IPS DF 6.9 (cell line): ENCODE data around the gene FH.

Experiments used
- DNase-seq: peaks from one replicate; pipeline ENCODE4 v3.0.0-alpha.2; 2013; ENCODE audit warnings: low read depth, low spot score
- H3K27ac ChIP-seq: one replicate; pipeline ENCODE4 v1.5.1; 2013; ENCODE audit warnings: low read length, control low read depth
- H3K27me3 ChIP-seq: 2 replicates; pipeline ENCODE4 v1.6.1; 2013; ENCODE audit warnings: mild to moderate bottlenecking, low read length; ENCODE audit not compliant: control insufficient read depth, insufficient read depth
- H3K36me3 ChIP-seq: 2 replicates; pipeline ENCODE4 v1.6.1; 2013; ENCODE audit warnings: low read length; ENCODE audit not compliant: control insufficient read depth, insufficient read depth
- H3K4me1 ChIP-seq: 2 replicates; pipeline ENCODE4 v1.6.1; 2013; ENCODE audit warnings: low read length; ENCODE audit not compliant: control insufficient read depth, insufficient read depth
- H3K4me3 ChIP-seq: 2 replicates; pipeline ENCODE4 v1.5.1; 2013; ENCODE audit warnings: mild to moderate bottlenecking, low read length
- H3K9me3 ChIP-seq: 2 replicates; pipeline ENCODE4 v1.6.1; 2013; ENCODE audit warnings: low read length, inconsistent platforms; ENCODE audit not compliant: control insufficient read depth, insufficient read depth
- WGBS: extraction: QIAGEN DNeasy Blood & Tissue Kit; methylation state at CpG from one replicate; pipeline ENCODE4 v1.1.7; 2013; ENCODE audit warnings: mixed read lengths, missing lambda C conversion rate; ENCODE audit not compliant: insufficient read length, insufficient coverage; 5-methylcytosine and 5-hydroxymethylcytosine counted together

FH gene

DNA sequence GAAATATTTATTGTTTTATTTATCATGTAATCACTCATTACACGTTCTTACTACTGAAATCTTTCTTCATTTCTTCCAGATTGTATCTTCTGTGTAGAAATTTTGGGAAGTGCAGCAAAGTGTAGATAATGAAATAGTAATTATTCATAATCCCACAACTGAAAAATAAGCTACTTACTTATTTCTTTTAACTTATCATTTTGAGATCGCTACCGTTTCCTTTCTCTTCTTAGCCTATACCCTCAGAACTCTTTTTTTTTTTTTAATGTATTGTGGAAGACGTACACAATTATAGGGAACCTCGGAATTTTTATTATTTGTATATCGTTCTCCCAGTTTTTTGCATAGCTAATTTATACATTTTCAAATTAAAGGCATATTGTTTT is 518 bp upstream of the FH start:
- peak overlapping the region; percentile 16; the same call in 1 of the 2 replicates for H3K4me3 ChIP-seq
- no peaks in the 10 kb centered on the region for H3K9me3 ChIP-seq
- no peak overlapping the region for H3K27ac ChIP-seq
- H3K27me3 ChIP-seq: no peaks in the 10 kb centered on the region
- H3K36me3 ChIP-seq: no peaks in the 10 kb centered on the region
- no CpG with 5 or more reads among the region's 6 CpGs for WGBS
- DNase-seq: no peak
- H3K4me1 ChIP-seq: no peaks in the 10 kb centered on the region

DNA sequence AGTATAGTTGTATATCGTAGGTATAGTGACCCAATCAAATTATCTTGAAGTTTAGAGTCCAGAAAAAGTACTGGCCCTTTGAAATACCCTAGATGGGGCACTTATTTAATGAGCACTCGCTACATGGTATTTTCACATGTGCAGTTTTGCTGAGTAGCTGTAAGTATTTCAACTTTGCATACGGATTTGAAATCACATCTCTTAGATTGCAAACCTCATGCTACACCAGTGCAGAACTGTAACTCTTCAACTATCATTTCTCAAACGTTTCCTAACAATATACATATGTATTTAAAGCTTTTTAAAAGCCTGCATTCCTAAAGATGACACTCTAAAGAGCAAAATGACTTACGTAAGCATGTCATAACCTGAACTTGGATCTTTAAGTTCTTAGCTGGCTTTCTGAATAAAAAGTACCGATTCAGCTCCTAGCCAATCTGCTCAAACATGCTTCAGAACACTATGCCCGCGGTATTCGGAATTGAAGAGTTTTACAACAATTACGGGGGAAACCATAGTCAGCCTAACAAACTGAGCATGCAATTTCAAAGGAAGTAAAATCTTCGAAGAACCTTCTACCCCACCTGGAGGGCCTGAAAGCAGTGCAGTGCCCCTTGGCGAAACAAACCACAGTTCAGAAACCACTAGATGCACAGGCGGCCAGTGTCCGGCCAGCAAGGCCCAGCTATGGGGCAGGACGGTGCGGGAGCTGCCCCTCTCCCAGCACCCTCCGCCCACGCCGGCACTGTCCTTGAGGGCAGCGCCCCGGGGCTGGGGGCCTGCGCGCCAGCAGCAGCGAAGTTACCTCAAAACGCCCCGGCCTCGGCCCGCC is 863 bp downstream of the FH start:
- peak overlapping the region; percentile 62 for H3K4me3 ChIP-seq
- H3K27me3 ChIP-seq: no peaks in the 10 kb centered on the region
- no CpG with 5 or more reads among the region's 28 CpGs for whole genome bisulfite sequencing
- H3K4me1 ChIP-seq: no peaks in the 10 kb centered on the region
- no peaks in the 10 kb centered on the region for H3K9me3 ChIP-seq
- DNase-seq: no peak
- H3K27ac ChIP-seq: no peak overlapping the region
- H3K36me3 ChIP-seq: no peaks in the 10 kb centered on the region

DNA sequence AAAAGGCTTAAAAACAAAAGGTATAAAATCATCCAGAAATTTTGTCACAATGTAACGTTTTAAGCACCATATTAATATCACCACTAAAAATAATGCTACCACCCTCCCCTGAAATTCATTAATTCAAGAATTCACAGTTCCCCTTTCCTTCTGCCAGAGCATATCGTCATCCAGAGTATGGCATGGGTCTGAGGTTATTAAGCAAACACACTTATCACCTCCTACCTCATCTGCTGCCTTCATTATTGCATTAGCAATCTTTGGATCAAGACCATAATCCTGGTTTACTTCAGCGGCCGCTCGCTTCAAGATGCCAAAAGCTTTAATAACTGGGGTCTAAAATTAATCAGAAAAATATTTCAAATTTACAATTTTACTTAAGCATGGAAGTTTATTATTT is 6.2 kb downstream of the FH start:
- Histone ChIP-seq H3K27ac (no peak overlapping the region), H3K36me3 (peaks cover 2% of the 10 kb centered on the region; the same call in 1 of the 2 replicates), H3K27me3 (no peaks in the 10 kb centered on the region), H3K9me3 (no peaks in the 10 kb centered on the region), H3K4me1 (no peaks in the 10 kb centered on the region), H3K4me3 (no peak overlapping the region)
- DNase-seq: no peak
- no CpG with 5 or more reads among the region's 5 CpGs for WGBS

DNA sequence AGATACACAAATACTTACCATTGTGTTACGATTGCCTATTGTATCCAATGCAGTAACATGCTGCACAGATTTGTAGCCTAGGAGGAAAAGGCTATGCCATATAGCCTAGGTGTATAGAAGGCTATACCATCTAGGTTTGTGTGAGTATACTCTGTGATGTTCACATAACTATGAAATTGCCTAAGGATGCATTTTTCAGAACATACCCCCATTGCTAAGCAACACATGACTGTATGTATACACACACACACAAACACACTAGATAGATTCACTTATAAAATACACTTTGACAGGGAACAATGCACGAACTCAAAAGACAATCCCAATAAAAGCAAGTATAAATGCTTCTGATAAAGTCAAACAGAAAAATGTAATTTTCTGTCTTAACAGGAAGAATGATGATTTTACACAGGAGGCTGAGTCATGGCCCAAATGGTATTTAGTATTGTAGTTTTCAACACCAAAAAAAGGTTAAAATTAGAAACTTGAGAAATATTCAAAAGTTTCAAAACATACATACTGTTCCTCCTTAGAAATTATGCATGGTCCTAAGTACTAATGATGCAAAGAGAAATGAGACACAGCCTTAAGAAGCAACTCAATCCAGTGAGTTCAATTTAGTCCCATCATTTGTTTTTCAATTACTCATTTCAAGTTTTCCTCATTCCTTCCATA is 12.2 kb downstream of the FH start:
- H3K27ac ChIP-seq: no peak overlapping the region
- peaks cover 14% of the 10 kb centered on the region for H3K36me3 ChIP-seq
- WGBS: no CpG with 5 or more reads among the region's 2 CpGs
- H3K4me3 ChIP-seq: no peak overlapping the region
- H3K4me1 ChIP-seq: no peaks in the 10 kb centered on the region
- no peaks in the 10 kb centered on the region for H3K9me3 ChIP-seq
- no peaks in the 10 kb centered on the region for H3K27me3 ChIP-seq
- DNase-seq: no peak

DNA sequence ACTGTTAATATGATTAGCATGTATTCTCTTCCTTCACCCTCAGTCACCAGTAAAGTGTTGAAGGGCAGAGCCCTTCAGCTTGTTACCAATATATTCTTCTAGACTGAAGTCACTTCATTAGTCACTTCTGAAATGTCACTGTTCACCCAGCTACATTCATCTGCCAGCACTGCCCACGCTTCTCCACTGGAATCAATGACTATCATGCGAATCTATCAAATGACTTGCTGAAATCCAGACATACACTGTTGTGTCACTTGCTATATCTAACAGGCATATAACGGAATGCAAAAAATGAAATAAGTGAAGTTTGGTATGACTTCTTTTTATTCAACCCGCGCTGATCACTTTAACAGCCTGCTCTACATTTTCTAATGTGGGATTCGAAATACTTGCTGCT is 16.1 kb downstream of the FH start:
- WGBS: no CpG with 5 or more reads among the region's 6 CpGs
- Histone ChIP-seq H3K9me3 (no peaks in the 10 kb centered on the region), H3K4me3 (no peak overlapping the region), H3K27me3 (no peaks in the 10 kb centered on the region), H3K4me1 (no peaks in the 10 kb centered on the region), H3K27ac (no peak overlapping the region), H3K36me3 (peaks cover 13% of the 10 kb centered on the region)
- DNase-seq: no peak

DNA sequence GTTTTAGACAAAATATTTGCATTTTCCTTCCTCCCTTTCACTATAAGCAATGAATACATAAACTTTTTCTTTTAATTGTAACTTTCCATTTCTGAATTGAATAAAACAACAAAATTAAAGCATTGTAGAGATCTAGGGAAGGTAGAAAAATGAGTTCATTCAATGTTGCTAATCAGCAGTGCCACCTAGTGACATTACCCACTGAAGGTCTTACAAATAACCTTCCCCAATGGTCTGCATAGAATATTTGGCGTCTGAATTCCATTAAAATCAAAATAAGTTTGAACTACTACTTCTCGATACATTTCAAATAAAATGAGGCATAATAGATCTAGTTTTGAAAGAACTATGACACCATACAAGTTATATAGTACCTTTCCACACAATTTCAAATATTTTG is 19.6 kb downstream of the FH start:
- Histone ChIP-seq H3K9me3 (no peaks in the 10 kb centered on the region), H3K4me1 (no peaks in the 10 kb centered on the region), H3K4me3 (no peak overlapping the region), H3K36me3 (peaks cover 10% of the 10 kb centered on the region), H3K27ac (no peak overlapping the region), H3K27me3 (no peaks in the 10 kb centered on the region)
- no CpG with 5 or more reads among the region's 2 CpGs for whole genome bisulfite sequencing
- DNase-seq: no peak

DNA sequence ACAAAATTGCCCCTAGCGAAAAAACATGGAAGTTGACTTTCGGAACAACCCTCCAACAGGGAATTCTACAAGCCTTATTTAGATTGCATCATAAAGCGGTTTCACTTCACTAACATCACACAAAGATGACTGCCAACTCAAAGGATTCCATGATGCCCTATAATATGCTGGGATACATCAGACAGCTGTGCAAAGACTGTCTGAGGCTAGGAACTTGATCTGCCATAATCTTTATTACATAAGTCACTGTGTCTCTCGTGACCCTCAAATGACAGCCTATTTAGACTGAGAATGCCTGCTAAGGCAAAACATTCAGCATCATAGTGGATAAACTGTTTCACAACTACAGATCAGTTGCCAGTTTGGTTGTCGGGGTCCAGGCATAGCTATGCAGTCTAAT is 23.8 kb downstream of the FH start:
- Histone ChIP-seq H3K27me3 (no peaks in the 10 kb centered on the region), H3K36me3 (0 out of 2 replicates have a peak, but pooled peaks cover 2% of the 10 kb centered on the region), H3K9me3 (no peaks in the 10 kb centered on the region), H3K4me1 (no peaks in the 10 kb centered on the region), H3K27ac (no peak overlapping the region), H3K4me3 (no peak overlapping the region)
- no peak for DNase-seq
- WGBS: no CpG with 5 or more reads among the region's 5 CpGs

DNA sequence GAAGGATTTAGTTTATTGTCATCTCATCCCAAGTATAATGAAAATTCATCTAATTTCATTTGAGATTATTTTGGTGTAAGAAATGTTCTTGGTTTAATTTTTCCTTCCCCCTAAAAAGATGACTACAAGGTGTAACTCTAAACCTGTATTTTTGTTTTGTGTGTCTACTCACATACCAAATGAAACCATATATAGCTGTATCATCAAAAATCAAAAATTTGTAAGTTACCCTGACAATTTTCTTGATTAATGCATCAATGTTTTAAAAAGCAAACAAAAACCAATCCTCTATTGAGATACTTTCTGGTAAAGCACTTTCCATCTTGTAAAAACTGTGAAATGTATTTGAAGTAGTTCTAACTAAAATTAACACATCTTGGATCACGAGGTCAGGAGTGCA is 30.8 kb downstream of the FH start:
- no peak overlapping the region for H3K27ac ChIP-seq
- no peak overlapping the region for H3K4me3 ChIP-seq
- no peaks in the 10 kb centered on the region for H3K9me3 ChIP-seq
- H3K4me1 ChIP-seq: no peaks in the 10 kb centered on the region
- H3K27me3 ChIP-seq: no peaks in the 10 kb centered on the region
- DNase-seq: no peak
- no CpG with 5 or more reads among the region's 1 CpG for WGBS
- H3K36me3 ChIP-seq: no peaks in the 10 kb centered on the region

DNA sequence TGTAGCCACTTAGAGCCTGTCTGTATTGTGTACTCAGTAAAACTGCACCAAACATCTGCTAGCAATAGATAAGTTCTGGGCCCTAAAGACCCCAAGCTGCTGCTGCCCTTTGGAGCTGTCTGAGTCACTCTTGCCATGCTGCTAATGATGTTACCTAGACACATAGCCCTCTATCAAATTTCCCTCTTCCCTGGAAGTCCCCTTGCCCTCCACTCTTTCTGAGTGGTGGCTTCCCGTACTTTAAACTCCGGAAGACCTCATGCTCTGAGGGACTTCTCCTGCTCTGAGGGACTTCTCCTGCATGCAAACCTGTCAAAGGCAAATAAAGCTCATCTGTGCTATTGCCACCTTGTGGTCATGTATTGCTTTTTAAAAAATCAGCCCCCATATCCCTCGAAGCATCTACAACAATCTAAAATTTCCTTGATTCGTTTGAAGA is 34.0 kb downstream of the FH start:
- H3K27me3 ChIP-seq: no peaks in the 10 kb centered on the region
- H3K4me1 ChIP-seq: no peaks in the 10 kb centered on the region
- no CpG with 5 or more reads among the region's 4 CpGs for WGBS
- H3K9me3 ChIP-seq: no peaks in the 10 kb centered on the region
- no peaks in the 10 kb centered on the region for H3K36me3 ChIP-seq
- peak; percentile 16 for DNase-seq
- H3K27ac ChIP-seq: no peak overlapping the region
- H3K4me3 ChIP-seq: no peak overlapping the region

DNA sequence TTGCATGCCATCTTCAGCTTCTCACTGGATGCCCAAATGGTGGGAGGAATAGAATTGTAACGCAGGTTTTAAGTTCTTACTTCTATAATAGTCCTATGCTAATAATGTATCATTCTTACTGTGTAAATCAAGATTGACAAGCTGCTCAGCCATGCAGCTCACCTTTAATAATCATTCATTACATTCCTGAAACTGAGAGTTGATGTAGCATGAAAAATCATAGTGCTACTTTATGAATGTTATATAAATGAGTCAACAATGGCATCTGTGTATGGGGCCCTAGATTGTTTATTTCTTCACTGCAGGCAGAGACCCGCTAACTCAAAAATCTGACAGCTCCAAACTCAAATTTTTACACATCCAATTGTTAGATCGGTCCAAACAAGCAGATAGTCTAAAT is 34.4 kb downstream of the FH start:
- DNase-seq: no peak
- H3K4me1 ChIP-seq: no peaks in the 10 kb centered on the region
- no peaks in the 10 kb centered on the region for H3K27me3 ChIP-seq
- no peaks in the 10 kb centered on the region for H3K9me3 ChIP-seq
- no peak overlapping the region for H3K4me3 ChIP-seq
- no peaks in the 10 kb centered on the region for H3K36me3 ChIP-seq
- H3K27ac ChIP-seq: no peak overlapping the region
- WGBS: no CpG with 5 or more reads among the region's 3 CpGs
